CD14-positive monocyte (primary cell): ENCODE data around the gene PCGF3. TPM values are rescaled to one million over a fixed set of nuclear protein-coding genes. Genes with fewer than 3 reads are reported as not detected.

Experiments
- DNase-seq, 3 donors: peaks; one replicate each; pipeline ENCODE4 v3.0.0-alpha.2; 2011 to 2022
- H2AFZ ChIP-seq: 2 replicates; pipeline ENCODE4 v1.6.0; 2012; ENCODE audit warnings: mild to moderate bottlenecking, low read depth, low read length, inconsistent platforms; ENCODE audit not compliant: insufficient read depth, poor library complexity, severe bottlenecking
- H3K27ac ChIP-seq, 2 donors: 1 replicate in 1 of 2; 2 replicates in 1 of 2; pipeline ENCODE4 v1.5.1; 2012 to 2013; ENCODE audit warnings: low read length in 2 of 2, control low read depth in 1 of 2, inconsistent platforms in 1 of 2, low read depth in 1 of 2, mild to moderate bottlenecking in 1 of 2
- H3K27me3 ChIP-seq, 2 donors: one replicate each; pipeline versions ENCODE4 v1.6.0 to v1.6.1; 2011 to 2013; ENCODE audit warnings: low read length in 2 of 2; ENCODE audit not compliant: control insufficient read depth in 2 of 2, insufficient read depth in 2 of 2
- H3K36me3 ChIP-seq, 2 donors: replicated peaks in 1 of 2; 1 replicate in 1 of 2; 2 replicates in 1 of 2; pipeline versions ENCODE4 v1.5.1 to v1.6.1; 2012 to 2013; ENCODE audit warnings: low read length in 2 of 2, control low read depth in 1 of 2, inconsistent platforms in 1 of 2, mild to moderate bottlenecking in 1 of 2; ENCODE audit not compliant: insufficient read depth in 2 of 2, control insufficient read depth in 1 of 2
- H3K4me1 ChIP-seq, 2 donors: 1 replicate in 1 of 2; 2 replicates in 1 of 2; pipeline versions ENCODE4 v1.5.1 to v1.6.1; 2012 to 2013; ENCODE audit warnings: low read length in 2 of 2, control low read depth in 1 of 2, inconsistent platforms in 1 of 2, mild to moderate bottlenecking in 1 of 2, moderate library complexity in 1 of 2; ENCODE audit not compliant: insufficient read depth in 2 of 2, control insufficient read depth in 1 of 2
- H3K4me2 ChIP-seq: replicated peaks from 2 replicates; pipeline ENCODE3; 2012; ENCODE audit warnings: low read length, moderate library complexity, mild to moderate bottlenecking; ENCODE audit not compliant: poor library complexity, severe bottlenecking; ENCODE audit errors: extremely low read depth
- H3K4me3 ChIP-seq, 3 experiments: fragments of 200-600 bp in 1 of 3; sonication (generic) in 1 of 3; replicated peaks in 1 of 3; 1 replicate in 2 of 3; 2 replicates in 1 of 3; pipeline ENCODE4 v1.5.1; 2011 to 2013; ENCODE audit warnings: low read length in 3 of 3, mild to moderate bottlenecking in 3 of 3, control low read depth in 2 of 3, low read depth in 2 of 3, inconsistent platforms in 1 of 3, moderate library complexity in 1 of 3
- H3K79me2 ChIP-seq: 2 replicates; pipeline ENCODE4 v1.6.0; 2012; ENCODE audit warnings: mild to moderate bottlenecking, control low read depth, inconsistent platforms, low read length, moderate library complexity; ENCODE audit not compliant: insufficient read depth
- H3K9ac ChIP-seq: 2 replicates; pipeline ENCODE4 v1.6.0; 2017; ENCODE audit warnings: low read length, mild to moderate bottlenecking; ENCODE audit not compliant: insufficient read depth, poor library complexity, severe bottlenecking
- H3K9me3 ChIP-seq, 2 donors: replicated peaks in 1 of 2; 1 replicate in 1 of 2; 2 replicates in 1 of 2; pipeline versions ENCODE4 v1.5.1 to v1.6.1; 2012 to 2013; ENCODE audit warnings: low read length in 2 of 2, control low read depth in 1 of 2; ENCODE audit not compliant: control insufficient read depth in 1 of 2, insufficient read depth in 1 of 2
- H4K20me1 ChIP-seq: 2 replicates; pipeline ENCODE4 v1.6.0; 2012; ENCODE audit warnings: mild to moderate bottlenecking, low read length, control low read depth, moderate library complexity; ENCODE audit not compliant: insufficient read depth
- H3K27ac Mint-ChIP-seq, 7 donors: one replicate each; pipeline ENCODE4 v1.8.0; 2020; ENCODE audit warnings: mild to moderate bottlenecking in 7 of 7, mixed read lengths in 7 of 7, moderate library complexity in 6 of 7, inconsistent platforms in 2 of 7
- H3K27me3 Mint-ChIP-seq, 3 donors: one replicate each; pipeline ENCODE4 v1.8.0; 2021 to 2022; ENCODE audit warnings: low read depth in 3 of 3, mild to moderate bottlenecking in 3 of 3, mixed read lengths in 3 of 3, moderate library complexity in 3 of 3, inconsistent platforms in 1 of 3
- H3K36me3 Mint-ChIP-seq, 2 donors: one replicate each; pipeline ENCODE4 v1.8.0; 2020; ENCODE audit warnings: mixed read lengths in 2 of 2, inconsistent platforms in 1 of 2, mild to moderate bottlenecking in 1 of 2
- H3K4me1 Mint-ChIP-seq: one replicate; pipeline ENCODE4 v1.8.0; 2020; ENCODE audit warnings: mild to moderate bottlenecking, mixed read lengths
- H3K4me3 Mint-ChIP-seq, 2 donors: one replicate each; pipeline ENCODE4 v1.8.0; 2020; ENCODE audit warnings: mild to moderate bottlenecking in 2 of 2, mixed read lengths in 2 of 2, moderate library complexity in 1 of 2
- H3K9me3 Mint-ChIP-seq, 7 donors: one replicate each; pipeline ENCODE4 v1.8.0; 2020 to 2022; ENCODE audit warnings: mixed read lengths in 7 of 7, mild to moderate bottlenecking in 6 of 7, moderate library complexity in 6 of 7, inconsistent platforms in 2 of 7
- WGBS: methylation state at CpG from one replicate; pipeline ENCODE4 v1.1.5; 2013; ENCODE audit warnings: missing lambda C conversion rate; ENCODE audit not compliant: insufficient coverage; 5-methylcytosine and 5-hydroxymethylcytosine counted together
- intact Hi-C, 2 donors: fragments of 100-400 bp; cut with micrococcal nuclease; formaldehyde crosslinking; loops; one replicate each; pipeline versions ENCODE4 v1.15.0 to v1.15.1; 2023
- polyA plus RNA-seq, 3 donors: library from polyadenylated mRNA; depleted of rRNA in 1 of 3; unstranded in 2 of 3; stranded (reverse) in 1 of 3; fragments of 300-500 nt in 2 of 3; fragments of >200 nt in 1 of 3; fragmentation: Illumina TruSeq in 2 of 3; gene quantifications; 1 replicate in 2 of 3; 2 replicates in 1 of 3; pipeline ENCODE4 v1.2.3, GENCODE V29; 2012 to 2021
- TF ChIP-seq, protein P1 (sequence below): fragments of 200-600 bp; IDR thresholded peaks from one replicate; pipeline ENCODE4 v1.8.0; 2022; ENCODE audit warnings: antibody characterized with exemption, mild to moderate bottlenecking

The PCGF3 gene
- polyA plus RNA-seq, 3 donors = 7.0 to 163 (median 8.3) TPM

DNA sequence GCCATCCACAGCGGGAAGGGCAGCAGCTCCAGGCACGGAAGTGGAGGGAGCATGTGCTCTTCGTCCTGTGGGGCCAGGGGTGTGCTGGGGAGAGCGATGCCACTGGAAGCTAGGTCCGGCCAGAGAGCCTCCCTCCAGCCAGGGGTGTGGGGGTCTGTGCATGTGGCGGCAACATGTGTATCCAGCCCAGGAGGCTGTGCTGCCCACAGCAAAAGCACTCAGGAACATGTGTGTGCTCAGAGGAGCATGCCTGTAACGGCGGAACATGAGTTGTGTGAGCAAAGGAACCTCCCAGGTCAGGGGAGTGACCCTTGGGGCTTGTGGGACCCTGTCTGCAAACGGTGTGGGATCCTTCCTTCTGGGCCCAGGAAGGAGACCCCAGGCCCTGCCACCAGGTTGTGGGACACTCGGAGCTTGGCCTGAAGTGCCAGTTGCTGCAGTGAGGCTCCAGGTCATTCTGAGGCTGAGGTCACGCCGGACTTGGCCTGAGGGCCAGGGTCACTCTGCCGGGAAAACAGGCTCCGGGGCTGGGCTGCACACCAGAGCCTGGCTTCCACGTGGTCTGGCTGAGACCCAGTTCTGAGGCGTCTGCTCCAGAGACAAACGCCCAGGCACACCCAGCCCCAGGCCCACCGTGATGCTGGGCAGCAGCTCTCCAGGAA is 83.1 kb downstream of the PCGF3 start:
- H3K4me1 ChIP-seq = peaks cover under 1 to 9% of the 10 kb centered on the region in 2 donors
- H3K36me3 ChIP-seq = no peaks in the 10 kb centered on the region
- H3K79me2 ChIP-seq = no peaks in the 10 kb centered on the region
- H4K20me1 ChIP-seq = no peaks in the 10 kb centered on the region
- DNase-seq = no peak
- no peak overlapping the region for H3K4me2 ChIP-seq
- Mint-ChIP-seq H3K4me1 (peaks cover 10% of the 10 kb centered on the region), H3K27me3 (peaks cover 56 to 90% (median 68%) of the 10 kb centered on the region in 3 donors), H3K36me3 (peaks cover 0 to 7% of the 10 kb centered on the region in 2 donors), H3K4me3 (no peak overlapping the region), H3K27ac (no peak overlapping the region), H3K9me3 (peaks cover 0 to 20% (median 7%) of the 10 kb centered on the region in 7 donors)
- H3K9me3 ChIP-seq = peaks cover 0 to under 1% of the 10 kb centered on the region in 2 donors
- H3K9ac ChIP-seq = no peak overlapping the region
- no peak overlapping the region for H3K4me3 ChIP-seq
- H3K27ac ChIP-seq = no peak overlapping the region
- H3K27me3 ChIP-seq = peaks cover 25 to 78% of the 10 kb centered on the region in 2 donors
- intact Hi-C loops = loop anchor here in 1 of 2 donors (10.0 kb wide), 2 partner anchors 186 to 1096 kb away; partner anchors contain the start of gene DGKQ
- no peak overlapping the region for H2AFZ ChIP-seq
- 90% methylated on average over 18 of the region's 18 CpGs for WGBS
- TF ChIP-seq, protein P1, sequence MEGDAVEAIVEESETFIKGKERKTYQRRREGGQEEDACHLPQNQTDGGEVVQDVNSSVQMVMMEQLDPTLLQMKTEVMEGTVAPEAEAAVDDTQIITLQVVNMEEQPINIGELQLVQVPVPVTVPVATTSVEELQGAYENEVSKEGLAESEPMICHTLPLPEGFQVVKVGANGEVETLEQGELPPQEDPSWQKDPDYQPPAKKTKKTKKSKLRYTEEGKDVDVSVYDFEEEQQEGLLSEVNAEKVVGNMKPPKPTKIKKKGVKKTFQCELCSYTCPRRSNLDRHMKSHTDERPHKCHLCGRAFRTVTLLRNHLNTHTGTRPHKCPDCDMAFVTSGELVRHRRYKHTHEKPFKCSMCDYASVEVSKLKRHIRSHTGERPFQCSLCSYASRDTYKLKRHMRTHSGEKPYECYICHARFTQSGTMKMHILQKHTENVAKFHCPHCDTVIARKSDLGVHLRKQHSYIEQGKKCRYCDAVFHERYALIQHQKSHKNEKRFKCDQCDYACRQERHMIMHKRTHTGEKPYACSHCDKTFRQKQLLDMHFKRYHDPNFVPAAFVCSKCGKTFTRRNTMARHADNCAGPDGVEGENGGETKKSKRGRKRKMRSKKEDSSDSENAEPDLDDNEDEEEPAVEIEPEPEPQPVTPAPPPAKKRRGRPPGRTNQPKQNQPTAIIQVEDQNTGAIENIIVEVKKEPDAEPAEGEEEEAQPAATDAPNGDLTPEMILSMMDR = no peak

GRCh38 chr4:789571-790465 is 84.2 kb downstream of the PCGF3 start:
- peaks cover 0 to 6% of the 10 kb centered on the region in 2 donors for H3K36me3 Mint-ChIP-seq
- no peak overlapping the region for H3K27ac ChIP-seq
- peaks cover 57 to 91% (median 69%) of the 10 kb centered on the region in 3 donors for H3K27me3 Mint-ChIP-seq
- TF ChIP-seq, protein P1 = no peak
- H3K4me3 Mint-ChIP-seq = no peak overlapping the region
- 91% methylated on average over 16 of the region's 27 CpGs for WGBS
- intact Hi-C loops = loop anchor here in 1 of 2 donors (10.0 kb wide), 2 partner anchors 185 to 1095 kb away; partner anchors contain the start of gene DGKQ
- H2AFZ ChIP-seq = no peak overlapping the region
- no peak overlapping the region for H3K4me3 ChIP-seq
- H3K79me2 ChIP-seq = no peaks in the 10 kb centered on the region
- no peak overlapping the region for H3K9ac ChIP-seq
- H3K4me1 ChIP-seq = peaks cover 0 to 8% of the 10 kb centered on the region in 2 donors
- no peak overlapping the region for H3K4me2 ChIP-seq
- H3K9me3 Mint-ChIP-seq = peaks cover 0 to 16% (median 4%) of the 10 kb centered on the region in 7 donors
- peaks cover 35 to 80% of the 10 kb centered on the region in 2 donors for H3K27me3 ChIP-seq
- no peaks in the 10 kb centered on the region for H4K20me1 ChIP-seq
- H3K36me3 ChIP-seq = no peaks in the 10 kb centered on the region
- peaks cover 7% of the 10 kb centered on the region for H3K4me1 Mint-ChIP-seq
- H3K27ac Mint-ChIP-seq = no peak overlapping the region
- peaks cover 0 to 11% of the 10 kb centered on the region in 2 donors for H3K9me3 ChIP-seq
- DNase-seq = no peak
